Midbrain (tissue), 1 donor: Measurements from ENCODE around the gene NLGN1.
"Not testable (repeated sequence)": the region's sequence is repeated elsewhere in the genome, so short reads cannot be mapped to it uniquely, and the experiment has no call there.

Experiments used
- DNase-seq: peaks from one replicate; lab custom pipeline; 2025; lab: John Stamatoyannopoulos, UW

NLGN1 gene

DNA sequence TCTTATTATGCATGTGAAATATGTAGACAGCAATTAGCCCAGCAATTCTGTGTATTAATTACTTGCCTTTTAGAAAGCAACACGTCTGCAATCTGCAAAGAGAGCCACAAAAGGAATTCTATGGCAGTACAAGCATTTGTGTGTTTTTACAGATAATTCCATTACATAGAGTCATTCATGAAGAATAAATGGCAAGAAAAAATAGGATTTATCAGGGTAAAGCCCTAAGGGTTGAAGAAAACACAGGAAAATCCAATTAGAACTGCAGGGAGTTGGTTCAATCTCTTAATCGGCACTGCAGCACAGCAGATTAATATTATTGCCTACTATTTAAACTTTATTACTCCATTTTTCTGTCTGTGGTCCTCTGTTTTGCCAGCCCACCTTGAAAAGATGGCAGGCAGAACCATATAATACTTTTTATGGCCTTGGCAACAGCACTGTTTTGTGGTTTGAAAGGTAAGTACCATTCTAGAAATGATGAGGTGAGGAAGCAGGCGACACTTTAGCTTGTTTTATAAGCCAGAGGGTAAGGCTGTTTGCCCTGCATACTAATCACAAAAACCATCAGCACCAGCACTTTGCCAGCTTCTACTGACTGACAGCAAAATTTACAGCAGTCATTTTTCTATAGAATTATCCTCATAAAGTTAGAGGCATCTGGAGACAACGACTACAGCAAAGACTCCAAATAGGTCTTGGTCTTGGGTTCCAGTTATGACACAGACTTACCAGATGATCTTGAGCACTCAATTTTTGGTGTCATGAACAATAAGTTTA, 823.4 kb downstream of the NLGN1 start:
- no peak for DNase-seq

DNA sequence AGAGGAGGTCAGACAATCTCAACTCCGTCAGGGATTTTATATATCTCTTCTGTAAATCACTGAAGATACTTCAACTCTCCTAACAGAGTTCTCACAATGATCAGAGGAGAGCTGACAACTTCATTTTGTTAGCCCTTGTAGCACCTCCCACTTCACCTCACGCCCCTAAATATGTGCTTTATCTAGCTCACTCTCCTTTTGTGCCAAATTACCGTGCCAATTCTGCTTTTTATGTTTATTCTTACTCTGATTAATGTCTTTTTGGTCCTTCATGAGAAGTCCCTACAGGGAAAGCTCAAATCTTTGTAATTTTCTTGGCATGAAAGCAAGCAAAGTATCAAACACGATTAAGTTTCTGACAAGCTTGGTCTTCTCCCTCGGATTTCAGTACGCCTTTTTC, 825.5 kb downstream of the NLGN1 start:
- no peak for DNase-seq

DNA sequence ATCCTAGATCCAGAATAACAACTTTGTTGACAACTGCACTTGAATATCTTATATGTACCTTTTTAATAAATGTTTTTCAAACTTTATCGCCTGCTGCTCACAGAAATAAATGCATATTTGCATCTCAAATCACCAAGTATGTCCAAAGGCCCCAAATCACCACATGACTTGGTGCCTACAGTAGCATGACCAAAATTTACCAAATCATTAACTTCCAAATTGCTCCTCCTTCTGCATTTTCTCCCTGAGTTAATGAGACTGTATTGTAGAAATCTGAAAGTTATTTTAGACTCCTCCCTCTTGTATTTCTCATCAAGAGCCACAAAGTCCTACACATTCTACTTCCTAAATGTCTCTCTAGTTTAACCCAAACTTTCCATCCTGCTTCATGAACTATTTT, 826.1 kb downstream of the NLGN1 start:
- DNase-seq, result no peak

- DNase-seq, result no peak
Measured at GRCh38 chr3:174229916-174230315, 832.4 kb downstream of the NLGN1 start.

- DNase-seq, result not testable (repeated sequence)
Measured at GRCh38 chr3:174232028-174232657, 834.6 kb downstream of the NLGN1 start.

- no peak for DNase-seq
Measured at GRCh38 chr3:174232658-174233429, 835.3 kb downstream of the NLGN1 start.

GRCh38 chr3:174233511-174233910, 836.0 kb downstream of the NLGN1 start:
- DNase-seq, result no peak

- DNase-seq, result no peak
Measured at GRCh38 chr3:174242311-174243041, 844.9 kb downstream of the NLGN1 start.

DNA sequence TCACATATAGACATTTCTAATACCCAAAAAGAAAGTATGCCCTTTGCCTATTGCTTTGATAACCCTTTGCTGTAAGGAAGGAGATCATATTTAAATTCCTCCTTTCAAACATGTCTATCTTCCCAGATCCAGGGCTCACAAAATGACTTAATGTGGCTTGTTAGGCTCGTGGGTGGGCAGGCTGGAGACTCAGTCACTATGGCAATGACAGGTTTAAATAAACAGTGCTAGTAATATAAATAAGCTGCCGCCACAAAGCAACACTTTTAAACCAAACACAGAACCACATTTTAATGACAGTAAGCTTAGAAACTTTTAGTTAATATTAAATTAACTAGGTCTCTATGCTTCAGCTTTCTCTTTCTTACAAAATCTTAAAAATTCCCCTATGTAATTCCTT, 845.6 kb downstream of the NLGN1 start:
- DNase-seq, result no peak

DNA sequence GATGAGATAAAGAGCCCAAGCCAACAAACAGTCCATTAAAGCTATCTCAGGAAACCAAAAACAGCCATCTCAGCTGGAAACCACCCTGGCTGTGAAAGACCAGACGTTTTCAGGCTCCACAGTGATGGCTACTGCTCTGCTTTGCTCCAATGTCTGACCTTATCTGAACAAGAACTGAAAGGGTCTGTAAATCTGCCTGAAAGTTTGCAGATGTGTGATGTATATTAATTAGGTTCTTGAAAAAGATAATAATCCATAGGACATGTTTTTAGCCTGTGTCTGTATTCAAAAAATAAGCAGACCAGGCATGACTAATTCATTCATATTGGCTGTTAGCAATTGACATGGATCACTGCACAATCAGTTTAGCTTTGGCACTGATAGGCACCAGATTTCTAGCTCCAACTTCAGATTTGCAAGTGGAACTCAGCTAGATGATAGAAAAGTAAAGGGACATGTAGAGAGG, 850.2 kb downstream of the NLGN1 start:
- DNase-seq, result no peak

GRCh38 chr3:174251681-174252080, 854.1 kb downstream of the NLGN1 start:
- DNase-seq, result no peak

- no peak for DNase-seq
Measured at GRCh38 chr3:174253196-174253823, 855.8 kb downstream of the NLGN1 start.

DNA sequence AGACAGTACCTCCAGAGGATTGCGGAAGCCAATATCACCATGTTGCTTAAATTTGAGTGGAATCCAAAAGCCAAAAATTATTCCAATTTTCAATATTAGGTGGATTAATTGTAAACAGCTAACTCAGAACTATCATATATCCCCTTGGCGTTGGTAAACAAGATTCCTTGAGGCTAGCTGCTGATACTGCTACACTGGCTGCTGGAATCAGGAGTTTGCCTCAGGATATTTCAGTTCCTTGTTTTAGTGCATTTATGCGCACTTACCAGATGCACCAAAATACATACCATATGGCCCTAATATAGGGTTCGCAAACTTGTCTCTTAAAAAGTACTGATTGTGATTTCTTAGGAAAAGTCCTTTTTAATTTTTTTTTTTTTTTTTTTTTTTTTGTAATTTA, 856.4 kb downstream of the NLGN1 start:
- no peak for DNase-seq

GRCh38 chr3:174255454-174255853, 857.9 kb downstream of the NLGN1 start:
- DNase-seq, result no peak

- DNase-seq, result no peak
Measured at GRCh38 chr3:174266476-174266875, 868.9 kb downstream of the NLGN1 start.

GRCh38 chr3:174268061-174268460, 870.5 kb downstream of the NLGN1 start:
- DNase-seq, result no peak

- no peak for DNase-seq
Measured at GRCh38 chr3:174268586-174268985, 871.0 kb downstream of the NLGN1 start.

DNA sequence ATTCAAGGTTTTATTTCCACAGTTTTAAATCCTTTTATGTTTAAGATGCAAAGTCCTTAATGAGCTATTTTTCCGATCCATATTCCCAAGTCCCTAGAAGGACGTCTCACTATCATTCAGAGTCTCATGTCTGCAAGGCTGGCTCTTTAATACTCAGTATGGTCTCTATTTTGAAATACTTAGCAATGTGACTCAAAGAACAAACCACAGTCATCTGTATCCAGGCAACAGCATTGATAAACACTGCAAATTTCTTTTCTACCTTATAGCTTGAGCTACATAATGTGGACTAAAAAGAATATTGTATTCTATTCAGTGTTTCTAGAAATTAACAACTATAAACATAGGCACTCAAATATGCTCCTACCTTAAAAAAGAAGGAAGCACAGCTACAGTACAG, 873.3 kb downstream of the NLGN1 start:
- DNase-seq, result no peak

- no peak for DNase-seq
Measured at GRCh38 chr3:174275336-174275735, 877.8 kb downstream of the NLGN1 start.

DNA sequence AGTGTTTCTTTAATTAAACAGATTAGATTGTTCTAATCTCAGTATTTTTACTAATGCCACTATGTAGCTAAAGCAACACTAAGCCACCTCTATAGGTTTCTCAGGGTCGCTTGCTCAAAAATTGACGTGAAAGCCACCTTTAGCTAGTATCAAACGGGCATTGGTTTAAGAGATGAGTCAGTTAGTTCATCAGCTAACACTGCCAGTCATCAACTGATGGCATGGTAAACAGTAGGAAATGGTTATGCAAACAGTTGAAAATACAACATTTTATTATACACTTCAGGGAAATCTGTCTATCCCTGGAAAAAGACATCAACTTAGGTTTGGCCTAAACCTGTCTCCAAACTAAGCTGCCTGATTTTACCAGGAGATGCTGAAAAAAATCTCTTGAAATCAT, 879.3 kb downstream of the NLGN1 start:
- DNase-seq, result no peak

DNA sequence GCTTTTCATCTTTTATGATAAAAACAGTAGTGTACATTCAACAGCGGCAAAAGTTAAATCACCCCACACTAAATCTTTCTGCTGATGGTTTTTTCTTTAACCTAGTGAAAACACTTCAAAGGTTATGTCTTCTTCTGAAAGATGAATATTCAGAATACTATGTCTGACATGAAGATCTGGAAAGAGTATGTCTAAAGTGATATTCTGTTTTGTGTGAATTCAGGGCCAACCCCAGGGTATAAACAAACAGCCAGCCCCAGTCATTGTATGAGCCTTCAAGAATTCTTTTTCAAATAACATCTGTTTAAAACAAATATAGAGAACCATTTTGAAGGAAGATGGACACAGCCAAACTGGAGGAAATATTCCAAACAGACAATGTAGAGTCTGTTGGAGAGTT, 880.5 kb downstream of the NLGN1 start:
- DNase-seq, result no peak

DNA sequence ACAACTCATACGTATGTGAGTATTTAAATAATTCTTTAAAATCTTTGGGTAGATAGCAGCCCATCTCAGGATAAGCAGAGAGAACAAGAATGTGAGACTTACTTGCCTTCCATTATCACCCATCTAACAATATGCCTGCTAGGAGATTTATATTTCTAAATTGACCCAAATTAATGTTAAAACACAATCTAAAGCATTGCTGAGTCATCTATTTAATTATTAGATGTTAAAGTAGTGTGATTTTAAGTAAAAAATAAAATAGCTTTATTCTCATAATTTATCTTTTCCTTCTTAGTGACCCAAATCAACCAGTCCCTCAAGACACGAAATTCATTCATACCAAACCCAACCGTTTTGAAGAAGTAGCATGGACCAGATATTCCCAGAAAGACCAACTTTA, 882.6 kb downstream of the NLGN1 start:
- no peak for DNase-seq
